ENCODE measurements around the gene ERN1.
"Not testable (repeated sequence)": the region's sequence is repeated elsewhere in the genome, so short reads cannot be mapped to it uniquely, and the experiment has no call there.

Gene ERN1

GRCh38 chr17:64129765-64130558 is at the start of gene ERN1:
Gene ERN1, minus strand, starts transcription at chr17:64130144. Its CDS starts 115 bp downstream, at chr17:64130029.
- peak; percentile 91 for DNase-seq (ENCODE audit: low spot score)

- DNase-seq (ENCODE audit: low spot score) = not testable (repeated sequence)
These were observed 49.1 kb upstream of the ERN1 start for GRCh38 chr17:64179024-64179423.

- no peak for DNase-seq (ENCODE audit: low spot score)
These were observed 48.3 kb upstream of the ERN1 start for GRCh38 chr17:64178011-64178825.

DNA sequence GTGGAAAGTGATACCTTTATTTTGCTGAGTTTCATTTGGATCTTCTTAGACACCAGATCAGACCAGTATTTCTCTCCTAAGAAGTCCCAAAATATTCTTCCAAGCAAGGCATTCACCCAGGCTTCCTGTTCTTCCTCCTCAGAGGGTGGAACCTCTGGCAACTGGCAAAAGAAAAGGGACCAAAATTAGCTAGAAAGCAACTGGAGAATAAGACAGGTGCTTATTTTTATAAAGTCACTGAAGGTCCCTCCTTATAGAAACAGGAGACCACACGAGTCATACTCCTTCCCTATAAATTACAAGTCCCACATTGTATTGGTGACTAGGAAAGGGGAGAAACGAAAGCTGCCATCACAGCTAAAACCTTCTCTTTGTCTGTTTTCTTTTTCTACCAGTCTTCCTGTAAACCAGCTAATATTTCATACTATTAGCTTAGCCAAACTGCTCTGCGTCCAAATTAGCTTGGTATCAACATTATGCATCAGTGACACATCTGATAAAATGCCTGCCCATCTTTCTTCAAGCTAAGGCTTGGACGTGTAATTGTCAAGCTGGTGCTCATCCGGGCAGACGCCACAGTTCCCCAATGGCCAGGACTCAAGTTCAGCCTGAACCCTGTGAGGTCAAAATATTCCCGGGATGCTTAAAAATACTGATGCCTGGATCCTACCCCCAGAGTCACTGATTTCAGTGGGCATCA is 47.5 kb upstream of the ERN1 start:
- no peak for DNase-seq (ENCODE audit: low spot score)

DNA sequence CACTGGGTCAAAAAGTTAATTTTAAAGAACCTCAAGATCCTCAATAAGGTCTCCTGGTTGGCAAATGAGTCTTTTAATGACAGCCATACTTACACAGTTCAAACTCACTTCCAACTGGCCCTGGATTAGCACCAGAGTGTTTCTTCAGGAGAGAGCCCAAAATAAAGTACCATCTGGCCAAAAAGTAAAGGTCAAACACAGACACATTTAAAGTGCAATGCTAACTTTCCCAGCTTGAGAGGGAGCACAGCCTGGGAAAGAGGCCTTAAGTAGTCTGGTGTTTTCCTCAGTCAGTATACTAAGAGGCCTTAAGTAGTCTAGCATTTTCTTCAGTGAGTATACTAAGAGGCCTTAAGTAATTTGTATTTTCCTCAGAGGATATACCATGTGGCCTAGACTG is 46.6 kb upstream of the ERN1 start:
- no peak for DNase-seq (ENCODE audit: low spot score)

- peak; percentile 85 for DNase-seq (ENCODE audit: low spot score)
These were observed 44.9 kb upstream of the ERN1 start for GRCh38 chr17:64174686-64175456.

GRCh38 chr17:64173646-64174045 is 43.7 kb upstream of the ERN1 start:
- DNase-seq (ENCODE audit: low spot score) = no peak

GRCh38 chr17:64172510-64172909 is 42.6 kb upstream of the ERN1 start:
- DNase-seq (ENCODE audit: low spot score) = no peak

DNA sequence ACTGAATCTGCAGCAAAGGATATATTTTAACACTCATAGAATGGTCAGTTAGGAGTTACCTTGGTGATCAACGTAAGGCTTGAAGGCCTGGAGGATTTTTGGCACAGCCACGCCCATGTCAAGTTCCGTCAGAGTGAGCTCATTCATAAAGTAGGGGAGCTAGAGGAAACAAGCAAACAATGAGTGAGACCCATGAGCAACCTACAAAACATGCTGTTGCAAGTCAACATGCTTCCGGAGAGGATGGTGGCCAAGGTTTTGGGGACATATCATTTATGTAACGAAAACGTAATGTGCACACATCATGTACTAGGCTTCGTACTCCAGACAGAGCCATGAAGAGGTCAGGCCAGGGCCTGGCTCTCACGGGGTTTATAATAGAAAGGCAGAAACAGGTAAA is 41.1 kb upstream of the ERN1 start:
- DNase-seq (ENCODE audit: low spot score) = no peak

- DNase-seq (ENCODE audit: low spot score) = no peak
These were observed 40.3 kb upstream of the ERN1 start for GRCh38 chr17:64170286-64170685.

DNA sequence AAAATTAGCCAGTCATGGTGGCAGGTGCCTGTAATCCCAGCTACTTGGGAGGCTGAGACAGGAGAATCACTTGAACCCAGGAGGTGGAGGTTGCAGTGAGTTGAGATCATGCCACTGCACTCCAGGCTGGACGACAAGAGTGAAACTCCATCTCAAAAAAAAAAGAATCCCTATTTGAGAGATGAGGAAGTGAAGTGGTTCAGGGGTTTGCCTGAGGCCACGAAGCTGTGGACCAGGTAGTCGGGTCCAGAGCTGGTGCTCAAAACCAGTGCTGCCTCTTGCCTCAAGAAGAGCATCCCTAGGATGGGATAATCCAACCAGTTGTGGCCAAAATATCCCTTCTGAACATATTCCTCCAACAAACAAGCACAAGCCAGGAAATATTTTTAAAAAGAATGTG is 37.7 kb upstream of the ERN1 start:
- DNase-seq (ENCODE audit: low spot score) = not testable (repeated sequence)

GRCh38 chr17:64166876-64167275 is 36.9 kb upstream of the ERN1 start:
- no peak for DNase-seq (ENCODE audit: low spot score)

DNA sequence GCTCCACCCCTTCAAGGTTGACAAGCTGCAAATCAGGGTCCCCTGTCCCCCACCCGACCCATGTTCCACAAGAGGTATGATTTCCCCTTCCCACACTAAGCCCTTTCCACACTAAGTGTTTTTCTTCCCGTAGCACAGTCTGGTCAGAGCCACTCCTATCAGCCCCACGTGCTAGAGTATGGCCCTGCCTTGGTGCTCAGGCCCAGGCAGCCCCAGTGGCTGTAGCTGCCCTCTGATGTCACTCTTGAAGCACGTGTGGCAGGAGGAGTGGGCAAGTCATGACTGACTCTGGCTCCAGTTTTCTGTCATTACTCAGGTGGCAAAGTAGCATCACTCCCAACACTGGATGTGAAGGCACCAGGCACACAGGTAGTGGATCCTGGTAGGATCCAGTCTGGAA is 35.4 kb upstream of the ERN1 start:
- DNase-seq (ENCODE audit: low spot score) = no peak

DNA sequence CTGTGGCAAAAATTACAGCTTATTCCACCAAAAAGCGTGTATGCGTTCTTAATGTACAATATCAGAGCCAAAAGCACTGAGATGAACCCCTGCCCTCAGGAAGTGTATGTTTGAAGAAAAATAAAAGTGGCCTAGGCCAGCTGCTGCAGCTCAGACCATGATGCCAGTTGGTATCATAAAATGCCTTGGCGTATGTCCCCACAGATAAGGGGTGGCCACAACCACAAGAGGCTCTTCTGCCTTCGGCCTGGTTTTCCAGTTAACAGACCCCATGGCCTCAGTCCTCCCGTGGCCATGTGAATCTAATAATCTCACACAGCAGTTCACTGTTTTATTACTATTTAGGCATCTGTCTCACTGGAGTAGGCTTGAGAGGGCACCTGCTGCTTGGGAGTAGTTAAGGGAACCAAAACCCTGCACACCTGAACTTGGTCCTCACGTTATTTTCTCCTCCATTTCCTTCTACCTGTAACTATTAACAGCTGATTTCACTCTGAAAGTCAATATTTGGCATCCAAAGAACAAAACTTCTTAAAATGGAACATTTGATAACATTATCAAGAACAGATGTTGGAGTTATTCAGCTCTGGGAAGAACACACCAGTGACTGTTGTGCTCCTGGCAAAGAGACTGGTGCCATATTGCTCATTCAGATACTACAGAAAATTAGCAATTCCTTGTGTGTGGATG is 34.8 kb upstream of the ERN1 start:
- no peak for DNase-seq (ENCODE audit: low spot score)

DNA sequence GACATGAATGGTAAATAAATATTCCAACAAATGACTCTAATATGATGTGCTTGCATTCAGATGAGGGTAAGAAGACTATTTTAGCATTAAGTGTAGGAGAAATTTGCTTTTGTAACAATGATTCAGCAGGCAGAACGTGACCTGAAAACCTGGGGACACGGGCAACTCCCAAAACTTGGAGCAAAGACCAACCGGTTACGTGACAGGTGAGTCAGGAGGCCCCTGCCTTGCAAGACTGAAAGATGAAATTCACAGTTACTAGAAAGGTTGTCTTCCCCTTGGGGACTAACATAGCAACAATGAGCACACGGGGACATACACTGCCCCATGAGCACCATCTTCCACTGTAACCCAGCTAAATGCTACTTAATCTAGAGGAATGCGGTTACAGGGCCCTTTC is 33.5 kb upstream of the ERN1 start:
- no peak for DNase-seq (ENCODE audit: low spot score)

GRCh38 chr17:64162554-64162953 is 32.6 kb upstream of the ERN1 start:
- DNase-seq (ENCODE audit: low spot score) = no peak

DNA sequence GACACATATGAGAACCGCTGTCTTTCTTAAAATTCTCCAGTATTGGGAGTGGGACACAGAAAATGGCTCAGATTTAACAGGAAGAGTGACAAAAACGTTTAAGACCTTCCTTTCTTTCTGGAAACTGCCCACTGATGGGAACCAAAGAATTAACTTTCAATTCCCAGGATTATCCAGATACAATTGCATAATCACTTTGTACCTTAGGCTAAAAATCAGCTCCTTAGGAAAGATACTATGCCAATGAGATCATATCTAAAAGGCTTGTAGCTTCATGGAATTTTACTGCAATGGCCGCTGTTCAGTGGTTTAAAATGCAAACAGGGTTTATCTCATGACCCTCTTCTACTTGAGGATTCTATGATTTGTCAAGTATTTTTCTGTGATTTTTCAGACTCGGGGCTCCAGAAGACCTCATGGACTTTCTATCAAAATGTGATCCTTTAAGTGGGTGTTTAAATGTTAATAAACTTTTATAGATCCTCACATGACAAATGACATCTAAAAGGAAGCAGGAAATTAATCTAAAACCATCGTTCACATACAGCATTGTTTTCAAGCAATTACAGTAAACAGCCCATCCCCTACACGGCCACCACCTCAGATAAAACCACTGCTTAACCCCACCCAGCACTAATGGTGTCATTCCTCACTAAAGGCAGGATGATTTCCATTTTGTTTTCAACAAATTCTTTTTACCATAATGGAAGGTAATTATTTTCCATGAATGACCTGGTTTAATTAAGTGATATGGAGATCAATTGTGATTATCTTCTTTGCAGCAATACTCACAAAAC is 31.6 kb upstream of the ERN1 start:
- DNase-seq (ENCODE audit: low spot score) = no peak

- DNase-seq (ENCODE audit: low spot score) = no peak
These were observed 30.4 kb upstream of the ERN1 start for GRCh38 chr17:64160378-64160777.

- DNase-seq (ENCODE audit: low spot score) = no peak
These were observed 29.1 kb upstream of the ERN1 start for GRCh38 chr17:64158831-64159590.

GRCh38 chr17:64158406-64158805 is 28.5 kb upstream of the ERN1 start:
- DNase-seq (ENCODE audit: low spot score) = no peak

Measured in COLO829 (cell line).